Stimulated activated effector memory CD8-positive, alpha-beta T cell treated with anti-CD3 and anti-CD28 coated beads, Interleukin-12 subunit alpha, Interleukin-12 subunit beta, amount 100 ng/mL, for 72 hours (primary cell): Measurements from ENCODE around the gene PPM1D.

ENCODE experiments used
- ATAC-seq: fragments of 150-1000 bp; cut with Tn5 transposase; 2 replicates; pipeline ENCODE4 v1.10.0; 2021
- DNase-seq, 2 donors: peaks; one replicate each; pipeline ENCODE4 v3.0.0; 2021 to 2022; ENCODE audit warnings: low spot score in 2 of 2
- H3K27ac Mint-ChIP-seq: one replicate; pipeline ENCODE4 v1.8.0; 2022; ENCODE audit warnings: mild to moderate bottlenecking, mixed read lengths
- H3K36me3 Mint-ChIP-seq: one replicate; pipeline ENCODE4 v1.8.0; 2022; ENCODE audit warnings: mild to moderate bottlenecking, mixed read lengths
- H3K4me1 Mint-ChIP-seq: one replicate; pipeline ENCODE4 v1.8.0; 2022; ENCODE audit warnings: mixed read lengths
- H3K4me3 Mint-ChIP-seq: one replicate; pipeline ENCODE4 v1.8.0; 2022; ENCODE audit warnings: mild to moderate bottlenecking, mixed read lengths
- H3K9me3 Mint-ChIP-seq: one replicate; pipeline ENCODE4 v1.8.0; 2022; ENCODE audit warnings: mixed read lengths

Gene PPM1D

GRCh38 chr17:60704170-60704569 lies 104.2 kb downstream of the PPM1D start:
- no peak for DNase-seq
- Mint-ChIP-seq H3K9me3 (no peaks in the 10 kb centered on the region), H3K27ac (no peak overlapping the region), H3K36me3 (peaks cover 22% of the 10 kb centered on the region), H3K4me3 (no peak overlapping the region), H3K4me1 (no peaks in the 10 kb centered on the region)
- ATAC-seq: no peak

- DNase-seq (no peak), ATAC-seq (no peak)
- no peak overlapping the region for H3K27ac Mint-ChIP-seq
- no peaks in the 10 kb centered on the region for H3K9me3 Mint-ChIP-seq
- peaks cover 35% of the 10 kb centered on the region for H3K36me3 Mint-ChIP-seq
- no peak overlapping the region for H3K4me3 Mint-ChIP-seq
- H3K4me1 Mint-ChIP-seq: no peaks in the 10 kb centered on the region
Measured at GRCh38 chr17:60712675-60713074, 112.7 kb downstream of the PPM1D start.

DNA sequence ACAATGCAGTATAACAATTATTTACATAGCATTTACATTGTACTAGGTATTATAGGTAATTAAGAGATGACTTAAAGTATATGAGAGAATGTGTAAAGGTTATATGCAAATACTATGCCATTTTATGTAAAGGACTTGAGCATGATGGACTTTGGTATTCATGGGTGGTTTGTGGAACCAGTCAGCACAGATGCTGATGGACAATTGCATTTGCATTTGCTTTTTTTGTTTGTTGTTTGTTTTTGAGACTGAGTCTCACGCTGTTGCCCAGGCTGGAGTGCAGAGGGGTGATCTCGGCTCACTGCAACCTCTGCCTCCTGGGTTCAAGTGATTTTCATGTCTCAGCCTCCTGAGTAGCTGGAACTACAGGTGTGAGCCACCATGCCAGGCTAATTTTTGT lies 113.6 kb downstream of the PPM1D start:
- no peaks in the 10 kb centered on the region for H3K4me1 Mint-ChIP-seq
- ATAC-seq (no peak), DNase-seq (no peak)
- H3K4me3 Mint-ChIP-seq: no peak overlapping the region
- no peaks in the 10 kb centered on the region for H3K9me3 Mint-ChIP-seq
- no peak overlapping the region for H3K27ac Mint-ChIP-seq
- H3K36me3 Mint-ChIP-seq: peaks cover 30% of the 10 kb centered on the region
